ENCODE measurements around the gene STIP1.

The STIP1 gene

GRCh38 chr11:64198511-64198910 is 12.5 kb downstream of the STIP1 start:
- no peak for DNase-seq (ENCODE audit: low read depth)

DNA sequence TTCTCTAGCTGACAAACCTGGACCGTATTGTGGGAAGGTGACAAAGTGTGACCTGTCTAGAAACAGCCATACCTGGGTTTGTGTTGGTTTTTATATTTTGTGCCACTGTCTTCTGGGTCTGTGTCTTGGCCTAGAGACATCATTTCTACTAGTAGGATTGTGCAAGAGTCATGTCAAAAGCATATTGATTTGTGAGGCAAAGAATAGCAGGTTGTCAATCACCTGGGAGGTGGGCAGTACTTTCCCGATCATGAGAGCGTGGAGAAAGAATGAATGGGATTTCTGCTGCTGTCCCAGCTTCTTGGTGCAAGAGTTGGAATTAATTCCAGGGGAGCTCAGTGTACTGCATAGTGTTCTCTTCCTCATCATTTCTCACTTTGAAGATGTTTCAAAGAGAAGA is 15.6 kb downstream of the STIP1 start:
- DNase-seq (ENCODE audit: low read depth) = no peak

DNA sequence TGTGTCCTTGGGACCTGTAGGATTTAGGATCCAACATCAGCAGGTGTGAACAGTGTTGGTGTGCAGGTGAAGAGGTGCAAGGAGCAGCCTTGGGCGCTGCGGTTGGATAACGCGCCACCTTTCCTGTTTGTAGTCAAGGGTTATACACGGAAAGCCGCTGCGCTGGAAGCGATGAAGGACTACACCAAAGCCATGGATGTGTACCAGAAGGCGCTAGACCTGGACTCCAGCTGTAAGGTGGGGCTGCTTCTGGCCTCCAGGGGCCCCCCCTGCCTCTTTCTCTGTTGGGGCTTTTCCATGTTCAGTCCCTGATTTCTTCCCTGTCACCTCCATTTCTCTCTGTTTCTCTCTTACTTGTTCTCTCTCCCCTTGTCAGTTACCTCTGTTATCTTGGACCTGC is 17.0 kb downstream of the STIP1 start:
- DNase-seq (ENCODE audit: low read depth) = no peak

- no peak for DNase-seq (ENCODE audit: low read depth)
Observed at GRCh38 chr11:64203421-64204079, 17.6 kb downstream of the STIP1 start.

DNA sequence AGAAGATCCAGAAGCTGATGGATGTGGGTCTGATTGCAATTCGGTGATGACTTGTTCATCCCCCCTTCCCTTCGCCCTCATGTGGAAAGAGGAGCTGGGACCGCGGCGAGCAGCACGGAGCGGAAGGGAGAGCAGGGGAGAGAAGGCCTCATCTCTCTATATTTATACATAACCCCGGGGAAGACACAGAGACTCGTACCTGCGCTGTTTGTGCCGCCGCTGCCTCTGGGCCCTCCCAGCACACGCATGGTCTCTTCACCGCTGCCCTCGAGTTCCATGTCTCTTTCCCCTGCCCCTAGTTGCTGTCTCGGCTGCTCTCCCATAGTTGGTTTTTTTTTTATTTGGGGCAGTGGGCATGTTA is 18.1 kb downstream of the STIP1 start:
- no peak for DNase-seq (ENCODE audit: low read depth)

- peak; percentile 81 for DNase-seq (ENCODE audit: low read depth)
Observed at GRCh38 chr11:64204464-64204989, 18.6 kb downstream of the STIP1 start.

DNA sequence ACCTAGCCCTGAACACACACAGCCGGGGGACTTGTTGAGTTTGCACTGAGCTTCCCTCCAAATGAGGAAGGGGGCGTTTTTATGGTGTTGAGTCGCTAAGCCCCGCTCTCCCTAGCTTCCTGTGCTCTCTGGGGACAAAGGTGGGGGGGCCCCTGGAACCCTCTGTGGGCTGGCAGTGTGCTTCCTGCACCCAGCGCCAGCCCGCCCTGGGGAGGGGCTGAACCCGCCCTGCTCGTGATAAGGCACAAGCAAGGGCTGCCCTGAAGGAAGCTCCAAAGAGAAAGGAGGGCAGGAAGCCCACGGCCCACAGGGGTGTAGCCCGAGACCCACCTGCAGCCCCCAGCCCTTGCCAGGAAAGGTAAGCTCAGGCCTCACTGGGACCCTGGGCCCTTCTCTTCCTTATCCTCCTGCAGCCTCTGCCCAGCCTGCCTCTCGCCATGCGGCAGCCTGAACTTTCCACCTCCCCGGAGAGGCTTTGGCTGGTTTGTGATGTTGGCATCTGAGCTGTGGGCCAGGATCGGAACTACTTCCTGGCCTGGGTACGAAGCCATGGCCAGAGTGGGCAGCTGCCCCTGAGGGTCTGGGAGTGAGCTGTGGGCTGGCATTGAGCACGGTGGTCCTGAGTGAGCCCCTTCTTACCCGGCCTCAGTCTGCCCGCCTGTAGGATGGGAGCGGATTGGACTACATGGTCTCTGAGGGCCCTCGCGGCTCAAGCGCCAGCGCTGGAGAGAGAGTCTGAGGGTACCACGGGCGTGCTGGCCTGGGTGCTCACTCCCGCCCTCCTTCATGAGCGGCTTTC is 20.7 kb downstream of the STIP1 start, which contains the start of gene FERMT3:
FERMT3 (plus strand) TSS at position 265 of the 799 bp plus-strand sequence. CDS start 644 bp downstream, outside the sequence.
- peak; percentile 88 for DNase-seq (ENCODE audit: low read depth)

GRCh38 chr11:64207256-64208085 is 21.5 kb downstream of the STIP1 start:
- peak; percentile 93 for DNase-seq (ENCODE audit: low read depth)

GRCh38 chr11:64208086-64208795 is 22.3 kb downstream of the STIP1 start:
- DNase-seq (ENCODE audit: low read depth) = no peak

DNA sequence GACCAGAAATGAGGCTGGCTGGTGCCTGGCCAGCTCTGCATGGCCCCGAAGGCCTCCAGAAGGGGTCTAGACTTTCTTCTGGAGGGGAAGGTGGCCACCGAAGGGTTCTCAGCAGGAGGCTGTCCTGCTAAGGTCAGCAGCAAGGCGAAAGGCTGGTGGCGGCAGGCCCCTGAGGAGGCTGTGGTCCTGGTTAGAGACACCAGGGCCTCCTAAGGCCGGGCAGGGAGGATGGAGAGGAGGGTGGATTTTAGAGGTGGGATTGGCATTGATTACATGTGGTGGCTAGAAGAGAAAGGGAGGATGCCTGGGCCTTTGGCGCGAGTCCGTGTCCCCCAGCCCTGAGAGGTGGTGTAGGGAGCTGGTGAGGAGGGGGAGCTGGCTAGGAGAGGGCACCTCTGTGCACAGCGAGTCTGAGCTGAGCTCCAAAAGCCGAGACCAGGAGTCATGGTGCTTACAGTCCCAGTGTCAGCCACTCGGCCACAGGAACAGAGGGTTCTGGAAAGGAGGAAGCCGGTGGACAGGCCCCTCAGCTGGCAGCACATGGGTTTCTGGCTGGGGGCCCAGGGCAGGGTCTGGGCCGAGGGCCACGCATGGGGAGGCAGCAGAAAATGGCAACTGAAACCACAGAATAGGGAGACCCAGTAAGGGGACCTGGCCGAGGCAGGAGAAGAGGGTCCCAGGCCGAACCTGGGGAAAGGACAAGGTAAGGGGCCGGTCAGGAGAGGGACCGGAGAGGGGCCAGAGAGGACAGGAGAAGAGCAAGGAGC is 23.0 kb downstream of the STIP1 start:
- DNase-seq (ENCODE audit: low read depth) = no peak

DNA sequence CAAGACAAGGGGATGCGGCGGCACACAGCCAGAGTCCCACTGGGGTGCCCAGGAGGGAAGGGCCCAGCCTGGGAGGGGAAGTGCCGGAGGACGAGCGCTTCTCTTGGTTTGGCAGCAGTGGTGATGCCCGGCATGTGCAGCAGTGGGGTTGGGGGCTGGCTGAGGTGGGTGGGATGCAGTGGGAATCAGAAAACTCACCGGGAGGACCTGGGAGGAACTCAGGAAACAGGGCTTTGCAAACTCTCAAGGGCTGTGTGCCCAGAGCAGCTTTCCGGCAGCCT is 23.5 kb downstream of the STIP1 start:
- DNase-seq (ENCODE audit: low read depth) = no peak

GRCh38 chr11:64210301-64211020 is 24.5 kb downstream of the STIP1 start:
- DNase-seq (ENCODE audit: low read depth) = no peak

DNA sequence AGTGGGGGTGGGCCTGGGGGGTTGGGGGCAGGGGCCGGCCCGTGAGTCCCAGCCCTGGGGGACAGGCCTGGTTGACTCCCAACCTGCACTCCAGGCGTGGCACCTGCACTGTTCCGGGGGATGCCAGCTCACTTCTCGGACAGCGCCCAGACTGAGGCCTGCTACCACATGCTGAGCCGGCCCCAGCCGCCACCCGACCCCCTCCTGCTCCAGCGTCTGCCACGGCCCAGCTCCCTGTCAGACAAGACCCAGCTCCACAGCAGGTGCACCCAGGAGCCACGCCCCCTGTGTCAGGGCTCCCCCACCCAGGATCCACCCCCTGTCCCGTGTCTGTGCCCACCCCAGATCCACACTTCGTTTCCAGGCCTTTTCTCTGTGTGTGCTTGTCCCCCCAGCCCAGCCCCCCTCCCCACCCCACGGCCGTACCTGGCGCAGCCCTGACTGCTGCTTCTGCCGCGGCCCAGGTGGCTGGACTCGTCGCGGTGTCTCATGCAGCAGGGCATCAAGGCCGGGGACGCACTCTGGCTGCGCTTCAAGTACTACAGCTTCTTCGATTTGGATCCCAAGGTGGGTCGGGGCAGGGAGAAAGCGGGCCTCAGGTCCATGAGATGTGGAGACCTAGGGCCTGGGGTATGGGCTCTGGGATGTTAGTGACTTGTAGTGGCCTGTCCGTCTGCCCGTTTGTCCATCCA is 25.4 kb downstream of the STIP1 start:
- DNase-seq (ENCODE audit: low read depth) = no peak

DNA sequence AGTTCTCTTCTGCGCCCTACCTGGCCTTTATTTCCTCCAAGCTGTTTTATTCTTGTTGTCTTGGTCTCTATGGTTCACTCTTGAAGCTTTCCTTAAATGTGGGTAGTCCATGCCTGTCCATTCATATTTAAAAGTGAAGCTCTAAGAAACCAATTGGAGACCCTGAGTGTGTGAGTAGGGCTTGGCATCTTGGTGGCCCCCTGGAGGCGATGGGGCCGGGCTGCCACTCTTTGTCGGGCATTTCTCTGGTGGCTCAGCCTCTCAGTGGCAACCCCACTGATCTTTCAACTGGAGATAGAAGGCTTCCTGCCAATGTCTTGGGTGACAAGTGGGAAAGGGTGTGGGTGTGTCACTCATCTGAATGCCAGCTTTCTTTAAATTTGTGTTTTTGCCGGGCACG is 30.9 kb downstream of the STIP1 start:
- DNase-seq (ENCODE audit: low read depth) = no peak

GRCh38 chr11:64218628-64219353 is 32.8 kb downstream of the STIP1 start:
- no peak for DNase-seq (ENCODE audit: low read depth)

DNA sequence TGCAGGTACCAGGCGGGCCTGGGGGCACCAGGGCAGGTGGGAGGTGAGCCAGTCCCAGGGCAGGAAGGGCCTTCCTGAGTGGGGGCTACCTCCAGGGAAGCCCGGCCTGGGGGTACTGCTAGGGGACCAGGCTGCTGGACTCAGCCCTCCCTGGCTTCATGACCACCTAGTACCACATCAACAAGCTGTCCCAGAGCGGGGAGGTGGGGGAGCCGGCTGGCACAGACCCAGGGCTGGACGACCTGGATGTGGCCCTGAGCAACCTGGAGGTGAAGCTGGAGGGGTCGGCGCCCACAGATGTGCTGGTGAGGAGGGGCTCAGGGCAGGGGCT is 33.3 kb downstream of the STIP1 start:
- DNase-seq (ENCODE audit: low read depth) = no peak

DNA sequence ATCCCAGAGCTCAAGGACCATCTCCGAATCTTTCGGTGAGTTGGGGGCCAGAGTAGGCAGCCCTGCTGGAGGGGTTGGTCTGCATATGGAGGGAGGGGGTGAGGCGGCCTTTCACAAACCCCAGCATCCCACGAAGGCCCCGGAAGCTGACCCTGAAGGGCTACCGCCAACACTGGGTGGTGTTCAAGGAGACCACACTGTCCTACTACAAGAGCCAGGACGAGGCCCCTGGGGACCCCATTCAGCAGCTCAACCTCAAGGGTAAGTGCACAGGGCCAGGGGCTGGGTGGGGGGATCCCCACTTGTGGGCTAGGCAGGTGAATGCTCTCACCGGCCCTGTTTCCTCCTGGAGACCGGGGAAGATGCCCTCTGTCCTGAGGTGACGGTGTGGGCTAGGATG is 33.8 kb downstream of the STIP1 start:
- no peak for DNase-seq (ENCODE audit: low read depth)

- no peak for DNase-seq (ENCODE audit: low read depth)
Observed at GRCh38 chr11:64220271-64220670, 34.3 kb downstream of the STIP1 start.

GRCh38 chr11:64220798-64221197 is 34.8 kb downstream of the STIP1 start:
- DNase-seq (ENCODE audit: low read depth) = no peak

GRCh38 chr11:64222651-64223000 is 36.7 kb downstream of the STIP1 start:
- DNase-seq (ENCODE audit: low read depth) = no peak

Measured in CMK (cell line).